ENCODE data around the gene MEFV.

DNA sequence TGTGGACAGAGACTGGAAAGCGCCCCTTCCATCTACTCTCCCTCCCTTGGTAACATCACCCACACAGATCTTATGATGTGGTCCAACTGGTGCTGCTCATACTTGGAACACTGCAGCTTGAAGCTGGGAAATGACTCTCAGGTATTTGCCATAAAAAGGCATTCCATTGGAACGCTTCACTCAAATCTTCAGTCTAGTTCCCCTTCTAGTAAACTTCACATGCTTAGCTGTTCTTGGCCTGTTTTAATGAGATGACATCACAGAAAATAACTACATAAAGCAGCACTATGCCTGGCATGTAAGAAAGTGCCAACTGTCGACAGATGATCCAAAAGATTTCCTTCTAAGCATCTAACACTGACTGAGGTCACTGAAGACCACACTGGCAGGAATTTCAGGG is 36.2 kb upstream of the MEFV start:
- TF ChIP-seq, protein P1, sequence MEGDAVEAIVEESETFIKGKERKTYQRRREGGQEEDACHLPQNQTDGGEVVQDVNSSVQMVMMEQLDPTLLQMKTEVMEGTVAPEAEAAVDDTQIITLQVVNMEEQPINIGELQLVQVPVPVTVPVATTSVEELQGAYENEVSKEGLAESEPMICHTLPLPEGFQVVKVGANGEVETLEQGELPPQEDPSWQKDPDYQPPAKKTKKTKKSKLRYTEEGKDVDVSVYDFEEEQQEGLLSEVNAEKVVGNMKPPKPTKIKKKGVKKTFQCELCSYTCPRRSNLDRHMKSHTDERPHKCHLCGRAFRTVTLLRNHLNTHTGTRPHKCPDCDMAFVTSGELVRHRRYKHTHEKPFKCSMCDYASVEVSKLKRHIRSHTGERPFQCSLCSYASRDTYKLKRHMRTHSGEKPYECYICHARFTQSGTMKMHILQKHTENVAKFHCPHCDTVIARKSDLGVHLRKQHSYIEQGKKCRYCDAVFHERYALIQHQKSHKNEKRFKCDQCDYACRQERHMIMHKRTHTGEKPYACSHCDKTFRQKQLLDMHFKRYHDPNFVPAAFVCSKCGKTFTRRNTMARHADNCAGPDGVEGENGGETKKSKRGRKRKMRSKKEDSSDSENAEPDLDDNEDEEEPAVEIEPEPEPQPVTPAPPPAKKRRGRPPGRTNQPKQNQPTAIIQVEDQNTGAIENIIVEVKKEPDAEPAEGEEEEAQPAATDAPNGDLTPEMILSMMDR (IDR thresholded peaks at IDR 0.05): no peak
- TF ChIP-seq POLR2A (IDR thresholded peaks at IDR 0.05): no peak

Measured in lower leg skin (tissue), 3 donors.